HAP-1 (cell line): ENCODE data around the gene AK3.
A peak's percentile ranks its signal among the peaks of the same experiment; 100 is the strongest.

Experiments used
- DNase-seq, 2 experiments: peaks; one replicate each; pipeline ENCODE4 v3.0.0-alpha.2; 2016 to 2020; ENCODE audit warnings: low spot score in 2 of 2
- H3K27me3 ChIP-seq: fragments of 250-450 bp; sonication (Bioruptor Pico); 2 replicates; pipeline ENCODE4 v1.5.1; 2020; ENCODE audit warnings: low read depth, mild to moderate bottlenecking, moderate library complexity
- H3K36me3 ChIP-seq: fragments of 250-450 bp; sonication (Bioruptor Pico); replicated peaks from 2 replicates; pipeline ENCODE4 v1.5.1; 2020; ENCODE audit warnings: mild to moderate bottlenecking
- H3K4me1 ChIP-seq: fragments of 250-450 bp; sonication (Bioruptor Pico); 2 replicates; pipeline ENCODE4 v1.5.1; 2020; ENCODE audit warnings: mild to moderate bottlenecking
- H3K4me3 ChIP-seq: fragments of 250-450 bp; sonication (Bioruptor Pico); 2 replicates; pipeline ENCODE4 v1.5.1; 2020; ENCODE audit warnings: mild to moderate bottlenecking, moderate library complexity
- H3K9me3 ChIP-seq: fragments of 250-450 bp; sonication (Bioruptor Pico); 2 replicates; pipeline ENCODE4 v1.5.1; 2020; ENCODE audit warnings: mild to moderate bottlenecking, moderate library complexity
- in situ Hi-C: fragments of 300-500 bp; cut with MboI; formaldehyde crosslinking; loops from 3 replicates; pipeline ENCODE4 v1.14.3; 2020; ENCODE audit warnings: low sequenced_read_pairs, inconsistent platforms, mixed read lengths

AK3 gene

DNA sequence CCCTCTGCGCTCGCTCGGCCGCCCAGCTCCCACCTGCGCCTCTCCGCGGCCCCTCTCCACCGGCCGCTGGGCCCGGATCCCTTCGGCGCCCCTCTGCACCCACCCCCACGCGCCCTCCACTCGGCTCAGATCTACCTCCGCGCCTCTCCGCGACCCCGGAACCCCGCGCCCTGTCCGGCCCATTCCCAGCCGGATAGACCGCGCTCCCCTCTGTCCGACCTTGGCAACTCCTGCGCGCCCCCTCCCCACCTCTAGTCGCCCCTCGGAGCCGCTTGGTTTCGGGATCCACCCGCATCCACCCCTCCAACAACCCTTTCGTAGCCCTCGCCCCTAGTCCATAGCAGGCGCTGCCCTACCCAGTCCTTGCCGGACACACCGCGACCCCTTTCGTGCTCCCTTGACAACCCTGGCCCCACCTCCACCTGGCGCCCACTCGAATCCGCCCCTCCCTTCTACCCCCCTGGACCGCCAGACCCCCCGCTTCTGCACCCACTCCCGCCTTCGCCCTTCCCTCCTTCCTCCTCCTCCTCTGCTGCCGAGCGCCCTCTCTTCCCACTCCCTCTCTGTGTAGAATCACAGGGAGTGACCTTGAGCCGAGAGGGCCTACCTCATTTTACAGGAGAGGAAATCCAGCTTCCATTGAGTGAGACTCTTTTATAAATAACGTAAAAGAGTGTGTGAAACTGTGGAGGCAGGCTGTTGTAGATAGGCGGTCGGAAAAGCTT, 525 bp upstream of the AK3 start:
- Histone ChIP-seq H3K36me3 (peaks cover 6% of the 10 kb centered on the region; the same call in 1 of the 2 replicates), H3K4me1 (peaks cover 23% of the 10 kb centered on the region), H3K9me3 (no peaks in the 10 kb centered on the region), H3K27me3 (no peaks in the 10 kb centered on the region), H3K4me3 (peak overlapping the region; percentile 75)
- in situ Hi-C loops: loop anchor here (10.0 kb wide), 1 partner anchor 243 kb away; the partner anchor contains the start of gene JAK2
- DNase-seq: peak; percentile 45 to 69

DNA sequence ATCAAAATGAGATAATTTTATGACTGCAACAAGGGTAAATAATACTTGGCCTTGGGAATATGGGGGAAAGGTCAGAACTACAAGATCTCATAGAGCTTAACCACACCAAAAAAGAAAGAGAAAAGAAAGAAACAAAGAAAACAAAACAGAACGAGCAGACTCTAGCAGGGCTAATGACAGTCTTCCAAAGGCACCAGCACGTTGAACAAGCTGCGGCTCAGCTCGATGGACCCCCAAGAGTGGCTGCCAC, 689 bp downstream of the AK3 start:
- no peaks in the 10 kb centered on the region for H3K9me3 ChIP-seq
- peaks cover 21% of the 10 kb centered on the region for H3K4me1 ChIP-seq
- DNase-seq: peak in 1 of 2 experiments; percentile 75
- peaks cover 6% of the 10 kb centered on the region; the same call in 1 of the 2 replicates for H3K36me3 ChIP-seq
- peak overlapping the region; percentile 75 for H3K4me3 ChIP-seq
- no peaks in the 10 kb centered on the region for H3K27me3 ChIP-seq
- in situ Hi-C loops: loop anchor here (10.0 kb wide), 1 partner anchor 244 kb away; the partner anchor contains the start of gene JAK2

DNA sequence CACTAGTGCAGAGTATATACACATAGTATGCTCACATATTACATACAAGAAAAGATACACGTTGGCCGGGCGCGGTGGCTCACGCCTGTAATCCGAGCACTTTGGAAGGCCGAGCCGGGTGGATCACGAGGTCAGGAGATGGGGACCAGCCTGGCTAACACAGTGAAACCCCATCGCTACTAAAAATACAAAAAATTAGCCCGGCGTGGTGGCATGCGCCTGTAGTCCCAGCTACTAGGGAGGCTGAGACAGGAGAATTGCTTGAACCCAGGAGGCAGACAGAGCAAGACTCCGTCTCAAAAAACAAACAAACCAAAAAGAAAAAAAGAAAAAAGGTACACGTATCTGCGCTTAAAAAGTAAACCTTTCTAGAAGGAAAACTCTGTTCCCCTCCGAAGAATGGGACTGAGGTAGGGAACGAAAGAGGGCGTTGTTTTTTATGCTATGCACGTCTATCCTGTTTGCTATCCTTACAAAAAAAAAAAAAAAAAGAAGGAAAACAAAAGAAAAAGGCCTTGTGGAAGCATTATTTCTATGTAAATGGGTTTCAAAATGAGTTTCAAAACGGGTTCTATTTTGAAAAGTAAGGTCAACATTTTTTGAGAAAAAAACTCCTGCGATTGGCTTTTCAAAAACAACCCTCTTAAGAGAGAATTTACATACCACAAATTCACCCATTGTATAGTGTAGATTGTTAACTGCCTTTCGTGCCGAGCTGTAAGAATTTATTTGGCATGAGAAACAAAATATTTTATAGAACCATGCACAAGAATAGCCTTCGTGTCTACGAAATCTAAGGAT, 1.2 kb downstream of the AK3 start:
- in situ Hi-C loops: loop anchor here (10.0 kb wide), 1 partner anchor 245 kb away; the partner anchor contains the start of gene JAK2
- peaks cover 6% of the 10 kb centered on the region; the same call in 1 of the 2 replicates for H3K36me3 ChIP-seq
- peaks cover 21% of the 10 kb centered on the region for H3K4me1 ChIP-seq
- DNase-seq: peak in 1 of 2 experiments; percentile 48
- H3K4me3 ChIP-seq: peak overlapping the region; percentile 75
- no peaks in the 10 kb centered on the region for H3K9me3 ChIP-seq
- H3K27me3 ChIP-seq: no peaks in the 10 kb centered on the region

DNA sequence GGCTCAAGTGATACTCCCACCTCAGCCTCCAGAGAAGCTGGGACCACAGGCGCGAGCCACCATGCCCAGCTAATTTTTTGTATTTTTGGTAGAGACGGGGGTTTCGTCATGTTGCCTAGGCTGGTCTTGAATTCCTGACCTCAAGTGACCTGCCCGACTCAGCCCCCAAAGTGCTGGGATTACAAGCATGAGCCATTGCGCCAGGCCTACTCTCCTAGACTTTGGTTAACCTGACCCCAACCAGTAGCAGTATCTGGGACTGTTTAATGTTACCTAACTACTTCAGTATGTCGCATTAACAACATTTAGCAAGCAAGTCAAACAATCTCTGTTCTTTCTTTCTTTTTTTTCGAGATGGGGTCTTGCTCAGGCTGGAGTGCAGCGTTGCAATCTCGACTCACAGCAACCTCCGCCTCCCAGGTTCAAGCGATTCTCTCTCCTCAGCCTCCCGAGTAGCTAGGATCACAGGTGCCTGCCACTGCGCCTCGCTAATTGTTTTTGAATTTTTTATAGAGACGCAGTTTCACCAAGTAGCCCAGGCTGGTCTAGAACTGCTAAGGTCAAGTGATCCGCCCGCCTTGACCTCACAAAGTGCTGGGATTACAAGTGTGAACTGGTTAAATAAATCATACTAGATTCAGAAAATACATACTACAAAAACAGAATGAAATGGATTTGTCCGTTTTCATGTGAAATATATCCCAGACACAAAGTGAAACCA, 2.0 kb downstream of the AK3 start:
- Histone ChIP-seq H3K4me1 (peaks cover 24% of the 10 kb centered on the region), H3K27me3 (no peaks in the 10 kb centered on the region), H3K36me3 (peaks cover 11% of the 10 kb centered on the region), H3K4me3 (peak overlapping the region; percentile 75), H3K9me3 (no peaks in the 10 kb centered on the region)
- in situ Hi-C loops: no loop called here
- DNase-seq: peak in 1 of 2 experiments; percentile 22

DNA sequence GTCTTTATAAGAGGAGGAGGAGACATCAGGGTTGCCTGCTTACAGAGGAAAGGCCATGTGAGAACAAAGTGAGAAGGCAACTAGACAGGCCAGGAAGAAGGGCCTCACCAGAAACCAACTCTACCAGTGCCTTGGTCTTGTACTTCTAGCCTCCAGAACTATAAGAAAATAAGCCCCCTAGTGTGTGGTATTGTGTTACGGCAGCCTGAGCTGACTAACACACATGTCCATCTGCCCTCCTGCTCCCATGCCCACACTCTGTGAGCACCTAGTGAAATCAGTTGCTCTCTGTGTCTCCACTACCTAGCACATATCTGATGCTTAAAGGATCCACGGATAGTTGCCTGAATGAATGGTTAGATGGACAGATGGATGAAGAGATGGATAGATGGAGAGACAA, 6.9 kb downstream of the AK3 start:
- peaks cover 11% of the 10 kb centered on the region for H3K36me3 ChIP-seq
- H3K9me3 ChIP-seq: no peaks in the 10 kb centered on the region
- H3K4me3 ChIP-seq: no peak overlapping the region
- no peaks in the 10 kb centered on the region for H3K27me3 ChIP-seq
- peaks cover 21% of the 10 kb centered on the region for H3K4me1 ChIP-seq
- in situ Hi-C loops: no loop called here
- DNase-seq: no peak

DNA sequence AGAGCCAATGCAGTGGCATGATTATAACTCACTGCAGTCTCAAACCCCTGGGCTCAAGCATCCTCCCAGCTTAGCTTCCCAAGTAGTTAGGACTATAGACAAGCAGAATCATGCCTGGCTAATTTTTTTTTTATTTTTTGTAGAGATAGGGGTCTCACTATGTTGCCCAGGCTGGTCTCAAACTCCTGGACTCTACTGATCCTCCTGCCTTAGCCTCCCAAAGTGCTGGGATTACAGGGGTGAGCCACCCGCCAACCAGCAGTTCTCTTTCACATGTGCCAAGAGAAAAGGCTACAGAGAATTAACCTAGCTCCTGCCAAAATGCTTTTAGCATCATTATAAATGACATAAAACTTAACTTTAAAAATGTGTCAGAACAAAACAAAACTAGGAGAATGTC, 8.1 kb downstream of the AK3 start:
- DNase-seq: no peak
- in situ Hi-C loops: no loop called here

DNA sequence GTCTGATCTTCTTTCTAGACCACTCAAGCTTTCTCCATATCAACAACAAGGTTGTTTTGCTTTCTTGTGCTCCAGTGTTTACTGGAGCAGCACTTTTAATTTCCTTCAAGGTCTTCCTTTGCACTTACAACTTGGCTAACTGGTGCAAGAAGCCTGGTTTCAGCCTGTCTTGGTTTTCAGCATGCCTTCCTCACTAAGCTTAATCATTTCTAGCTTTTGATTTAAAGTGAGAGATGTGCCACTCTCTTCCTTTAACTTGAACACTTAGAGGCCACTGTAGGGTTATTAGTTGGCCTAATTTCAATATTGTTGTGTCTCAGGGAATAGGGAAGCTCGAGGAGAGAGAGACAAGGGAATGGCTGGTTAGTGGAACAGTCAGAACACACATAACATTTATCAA, 13.4 kb downstream of the AK3 start:
- Histone ChIP-seq H3K4me1 (peaks cover 13% of the 10 kb centered on the region), H3K36me3 (peaks cover 11% of the 10 kb centered on the region), H3K4me3 (no peak overlapping the region), H3K9me3 (no peaks in the 10 kb centered on the region), H3K27me3 (no peaks in the 10 kb centered on the region)
- in situ Hi-C loops: no loop called here
- no peak for DNase-seq

More for the DNA sequence above, 8.1 kb downstream of the AK3 start:
- Histone ChIP-seq H3K36me3 (peaks cover 14% of the 10 kb centered on the region), H3K4me3 (no peak overlapping the region), H3K27me3 (no peaks in the 10 kb centered on the region), H3K9me3 (no peaks in the 10 kb centered on the region), H3K4me1 (peaks cover 18% of the 10 kb centered on the region)

DNA sequence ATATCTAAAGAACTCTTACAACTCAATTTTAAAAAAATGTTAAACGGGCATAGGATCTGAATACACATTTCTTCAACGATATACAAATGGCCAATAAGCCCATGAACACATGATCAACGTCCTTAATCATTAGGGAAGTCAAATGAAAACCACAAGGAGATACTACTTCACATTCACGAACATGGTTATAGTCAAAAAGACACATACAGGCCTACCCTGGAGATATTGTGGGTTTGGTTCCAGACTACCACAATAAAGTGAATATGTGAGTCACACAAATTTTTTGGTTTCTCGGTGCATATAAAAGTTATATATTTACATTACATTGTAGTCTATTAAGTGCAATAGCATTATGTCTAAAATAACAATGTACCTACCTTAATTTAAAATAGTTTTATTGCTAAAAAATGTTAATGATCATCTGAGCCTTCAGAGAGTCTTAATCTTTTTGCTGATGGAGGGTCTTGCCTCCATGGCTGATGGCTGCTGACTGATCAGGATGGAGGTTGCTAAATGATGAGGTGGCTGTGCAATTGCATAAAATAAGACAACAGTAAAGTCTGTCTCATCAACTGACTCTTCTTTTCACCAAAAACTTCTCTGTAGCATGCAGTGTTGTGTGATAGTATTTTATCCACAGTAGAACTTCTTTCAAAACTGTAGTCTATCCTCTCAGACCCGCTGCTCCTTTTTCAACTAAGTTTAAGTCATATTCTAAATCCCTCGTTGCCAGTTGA, 15.1 kb downstream of the AK3 start:
- in situ Hi-C loops: no loop called here
- Histone ChIP-seq H3K4me1 (peaks cover 5% of the 10 kb centered on the region), H3K4me3 (no peak overlapping the region), H3K27me3 (no peaks in the 10 kb centered on the region), H3K36me3 (peaks cover 19% of the 10 kb centered on the region), H3K9me3 (no peaks in the 10 kb centered on the region)
- no peak for DNase-seq

DNA sequence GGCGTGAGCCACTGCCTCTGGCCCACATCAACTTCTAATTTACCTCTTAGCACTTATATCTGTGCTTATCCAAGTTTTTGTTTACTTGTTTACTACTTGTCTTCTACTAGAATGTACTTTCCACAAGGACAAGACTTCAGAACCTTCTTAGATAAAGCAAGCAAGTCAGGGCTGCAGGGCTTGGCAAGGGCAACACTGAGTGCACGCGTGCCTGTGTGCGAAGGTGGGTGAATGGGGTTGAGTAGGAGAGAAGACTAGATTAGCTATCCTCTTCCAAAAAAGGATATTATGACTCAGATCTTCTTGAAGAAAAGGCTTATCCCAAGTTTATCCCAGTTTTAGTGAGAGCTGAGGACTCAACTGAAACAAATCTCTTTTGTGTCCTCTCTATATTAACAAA, 19.3 kb downstream of the AK3 start:
- Histone ChIP-seq H3K4me3 (no peak overlapping the region), H3K9me3 (no peaks in the 10 kb centered on the region), H3K4me1 (no peaks in the 10 kb centered on the region), H3K36me3 (peaks cover 49% of the 10 kb centered on the region), H3K27me3 (no peaks in the 10 kb centered on the region)
- in situ Hi-C loops: no loop called here
- no peak for DNase-seq

DNA sequence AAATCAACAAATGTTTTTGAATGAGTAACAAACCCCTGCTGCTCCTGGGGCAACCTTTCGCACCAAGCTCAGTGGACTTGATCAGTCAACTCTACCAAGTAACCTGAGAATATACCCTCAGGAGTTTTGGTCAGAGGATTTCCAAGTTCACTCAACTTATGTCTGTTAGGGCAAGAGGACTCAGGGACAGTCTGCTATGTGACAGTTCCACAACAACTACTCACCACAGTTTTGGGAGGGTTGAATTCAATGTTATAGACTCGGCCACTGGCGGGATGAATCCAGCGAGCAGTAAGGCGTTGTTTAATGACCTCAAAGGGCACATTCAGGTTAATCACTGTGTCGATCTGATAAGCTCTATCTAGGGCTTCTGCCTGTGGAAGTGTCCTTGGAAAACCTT, 22.1 kb downstream of the AK3 start:
- H3K36me3 ChIP-seq: peaks cover 59% of the 10 kb centered on the region
- H3K9me3 ChIP-seq: no peaks in the 10 kb centered on the region
- in situ Hi-C loops: no loop called here
- no peaks in the 10 kb centered on the region for H3K27me3 ChIP-seq
- no peak overlapping the region for H3K4me3 ChIP-seq
- no peak for DNase-seq
- no peaks in the 10 kb centered on the region for H3K4me1 ChIP-seq

DNA sequence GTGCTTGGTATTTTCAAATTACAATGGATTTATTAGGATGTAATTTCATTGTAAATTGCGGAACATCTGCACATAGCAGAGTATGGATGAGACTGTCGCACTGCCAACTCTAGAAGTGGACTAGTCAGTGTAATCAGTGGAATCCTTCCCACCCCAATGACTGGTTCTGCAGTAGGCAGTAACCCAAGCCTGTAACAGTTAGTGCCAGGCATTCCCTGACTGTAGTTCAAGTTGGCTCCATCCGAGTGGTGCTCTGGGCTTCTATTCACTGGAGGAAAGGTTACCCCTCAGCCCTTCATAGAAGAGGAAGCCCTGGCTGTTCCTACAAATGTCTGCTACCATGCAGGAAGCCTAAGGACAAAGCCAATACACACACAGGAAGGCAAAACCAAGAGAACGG, 23.2 kb downstream of the AK3 start:
- H3K4me3 ChIP-seq: no peak overlapping the region
- no peaks in the 10 kb centered on the region for H3K9me3 ChIP-seq
- no peak for DNase-seq
- H3K27me3 ChIP-seq: no peaks in the 10 kb centered on the region
- H3K36me3 ChIP-seq: peaks cover 60% of the 10 kb centered on the region
- no peaks in the 10 kb centered on the region for H3K4me1 ChIP-seq
- in situ Hi-C loops: no loop called here

DNA sequence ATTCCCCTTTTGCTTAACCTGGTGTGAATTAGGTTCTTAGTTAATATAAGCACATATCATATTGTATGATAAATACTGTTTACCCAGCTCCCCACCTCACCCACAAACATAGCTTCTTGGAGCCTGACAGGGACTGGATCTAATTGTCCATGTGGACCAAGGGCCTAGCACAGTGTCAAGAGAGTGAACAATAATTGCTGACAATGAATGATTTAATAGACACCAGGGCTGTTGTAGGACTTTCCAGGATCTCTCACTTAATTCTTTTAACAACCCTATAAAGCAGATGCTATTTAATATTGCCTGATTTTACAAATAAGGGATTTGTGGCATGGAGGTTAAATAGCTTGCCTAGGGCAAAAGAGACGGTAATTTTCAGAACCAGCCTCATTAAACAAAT, 24.8 kb downstream of the AK3 start:
- in situ Hi-C loops: no loop called here
- DNase-seq: no peak
- no peaks in the 10 kb centered on the region for H3K27me3 ChIP-seq
- H3K36me3 ChIP-seq: peaks cover 68% of the 10 kb centered on the region
- H3K4me3 ChIP-seq: no peak overlapping the region
- no peaks in the 10 kb centered on the region for H3K4me1 ChIP-seq
- H3K9me3 ChIP-seq: no peaks in the 10 kb centered on the region

DNA sequence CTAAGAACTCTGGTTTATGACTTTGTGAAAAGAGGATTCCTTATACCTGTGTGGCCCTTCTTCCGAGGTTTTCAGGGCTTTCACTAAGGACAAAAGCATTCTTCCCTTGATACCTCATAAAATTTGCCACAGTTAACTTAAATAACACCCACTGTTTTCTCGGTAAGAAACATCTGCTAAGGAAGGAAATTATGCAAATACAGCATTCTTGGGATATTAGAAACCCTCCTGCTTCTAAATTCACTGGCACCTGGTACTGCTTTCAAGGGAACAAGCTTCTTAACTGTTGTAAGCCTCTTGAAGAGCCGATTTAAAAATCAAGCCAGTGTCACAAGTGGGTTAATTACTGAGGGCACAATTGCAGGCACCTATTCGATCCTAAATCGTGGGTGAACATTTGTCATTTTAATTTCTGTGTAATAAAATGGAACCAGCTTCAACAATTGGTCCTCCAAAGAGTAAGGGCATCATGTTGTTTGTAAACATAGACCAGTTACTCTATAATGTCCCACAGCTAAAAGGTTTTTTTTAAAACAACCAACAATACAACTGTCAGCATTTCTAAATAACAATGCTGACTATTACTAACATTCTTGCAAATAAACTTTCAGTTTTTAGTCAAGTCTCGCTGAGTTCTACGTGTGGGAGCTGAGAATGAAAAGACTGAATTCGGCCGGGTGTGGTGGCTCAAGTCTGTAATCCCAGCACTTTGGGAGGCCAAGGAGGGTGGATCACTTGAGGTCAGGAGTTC, 26.6 kb downstream of the AK3 start:
- DNase-seq: peak in 1 of 2 experiments; percentile 23
- Histone ChIP-seq H3K36me3 (peaks cover 70% of the 10 kb centered on the region), H3K9me3 (no peaks in the 10 kb centered on the region), H3K4me1 (no peaks in the 10 kb centered on the region), H3K27me3 (no peaks in the 10 kb centered on the region), H3K4me3 (no peak overlapping the region)
- in situ Hi-C loops: no loop called here
